Liver (tissue), 3 donors: ENCODE data around the gene PARL.

Source experiments
- CTCF ChIP-seq: fragments of 150-350 bp; IDR thresholded peaks from 2 replicates; pipeline ENCODE4 v1.5.1; 2017; ENCODE audit warnings: improper control_type of control experiment, low read depth, low read length; ENCODE audit not compliant: missing input control
- EGR1 ChIP-seq, 2 donors: IDR thresholded peaks; 2 replicates each; pipeline ENCODE4 v1.6.1; 2016 to 2018; ENCODE audit warnings: antibody characterized with exemption in 2 of 2, low read depth in 2 of 2
- GABPA ChIP-seq, 2 donors: IDR thresholded peaks in 1 of 2; conservative IDR thresholded peaks in 1 of 2; 2 replicates each; pipeline ENCODE4 v1.6.1; 2016; ENCODE audit warnings: antibody characterized with exemption in 2 of 2, mild to moderate bottlenecking in 1 of 2, moderate library complexity in 1 of 2
- JUND ChIP-seq, 2 donors: IDR thresholded peaks; 2 replicates each; pipeline ENCODE4 v1.6.1; 2016; ENCODE audit warnings: antibody characterized with exemption in 2 of 2
- MAX ChIP-seq: IDR thresholded peaks from 2 replicates; pipeline ENCODE4 v1.6.1; 2016; ENCODE audit warnings: antibody characterized with exemption
- RAD21 ChIP-seq, 2 donors: IDR thresholded peaks; 2 replicates each; pipeline ENCODE4 v1.6.1; 2016; ENCODE audit warnings: antibody characterized with exemption in 2 of 2, mild to moderate bottlenecking in 2 of 2
- RXRA ChIP-seq, 2 donors: IDR thresholded peaks; 2 replicates each; pipeline ENCODE4 v1.6.1; 2017 to 2018; ENCODE audit warnings: antibody characterized with exemption in 2 of 2, mild to moderate bottlenecking in 1 of 2
- TAF1 ChIP-seq: conservative IDR thresholded peaks from 2 replicates; pipeline ENCODE4 v1.6.1; 2016; ENCODE audit warnings: antibody characterized with exemption, mild to moderate bottlenecking
- YY1 ChIP-seq: IDR thresholded peaks from 2 replicates; pipeline ENCODE4 v1.6.1; 2016; ENCODE audit warnings: antibody characterized with exemption, mild to moderate bottlenecking
- ZBTB33 ChIP-seq: IDR thresholded peaks from 2 replicates; pipeline ENCODE4 v1.6.1; 2016; ENCODE audit warnings: antibody characterized with exemption
- donor health status: healthy.
- donor health status: healthy.

DNA sequence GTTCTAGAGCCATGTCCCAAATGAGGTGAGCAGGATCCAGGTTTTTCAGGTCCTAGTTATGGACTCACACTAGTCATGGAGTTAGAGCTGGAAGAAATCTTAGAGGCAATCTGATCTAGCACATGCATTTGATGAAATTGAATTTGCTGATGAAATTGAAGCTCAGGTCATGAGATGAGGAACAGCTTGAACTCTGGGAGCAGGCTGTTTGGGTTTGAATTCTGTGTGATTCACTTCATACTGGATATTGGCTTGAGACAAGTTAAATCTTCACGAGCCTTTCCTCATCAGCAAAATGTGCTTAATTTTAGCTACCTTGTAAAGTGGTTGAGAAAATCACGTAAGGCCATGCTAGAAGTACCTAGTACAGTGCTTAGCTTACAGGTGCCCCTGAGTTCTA lies 33.5 kb upstream of the PARL start:
- no peak for TF ChIP-seq RAD21 (IDR thresholded peaks at IDR 0.05)
- no peak for TF ChIP-seq TAF1
- TF ChIP-seq CTCF, result no peak
- no peak for TF ChIP-seq EGR1 (IDR thresholded peaks at IDR 0.05; ENCODE audit: low read depth in 2 of 2)
- no peak for TF ChIP-seq RXRA (IDR thresholded peaks at IDR 0.05)
- no peak for TF ChIP-seq GABPA (IDR thresholded peaks at IDR 0.05 in 1 of 2, conservative IDR thresholded peaks at IDR 0.05 in 1 of 2)
- TF ChIP-seq ZBTB33, result no peak
- TF ChIP-seq MAX, result no peak
- no peak for TF ChIP-seq YY1
- TF ChIP-seq JUND (IDR thresholded peaks at IDR 0.05), result no peak
